GM12878 (cell line): ENCODE results near the gene TEX9. TPM values are rescaled to one million over a fixed set of nuclear protein-coding genes. Genes with fewer than 3 reads are reported as not detected.
"Not testable (repeated sequence)": the region's sequence is repeated elsewhere in the genome, so short reads cannot be mapped to it uniquely, and the experiment has no call there.

Source experiments
- ATAC-seq: fragments of 200-7000 bp; cut with Tn5 transposase; 3 replicates; pipeline ENCODE4 v1.9.1; 2020; ENCODE audit warnings: mild to moderate bottlenecking, moderate library complexity
- BruUV-seq: library from RNA; stranded (reverse); fragments of 400-500 nt; replicated peaks from 2 replicates; lab custom pipeline; 2021; lab: Mats Ljungman, UMichigan
- CTCF ChIA-PET: fragments of 300-600 bp; sonication (Branson Sonifier 250); formaldehyde crosslinking; extraction: SDS; loops from one replicate; lab custom pipeline; 2021; ENCODE audit warnings: inconsistent platforms; lab: Yijun Ruan, JAX
- POLR2A ChIA-PET: fragments of 350-600 bp; formaldehyde crosslinking; extraction: SDS; loops from one replicate; lab custom pipeline; 2021; ENCODE audit warnings: inconsistent platforms; lab: Charles Lee
- RAD21 ChIA-PET: fragments of 300-600 bp; sonication (Branson Sonifier 250); formaldehyde crosslinking; loops from one replicate; lab custom pipeline; 2023; ENCODE audit warnings: antibody characterized with exemption; ENCODE audit not compliant: unreplicated experiment; lab: Charles Lee
- SMC1A ChIA-PET: fragments of 300-600 bp; sonication (Branson Sonifier 250); formaldehyde crosslinking; loops from one replicate; lab custom pipeline; 2023; ENCODE audit not compliant: unreplicated experiment, uncharacterized antibody; lab: Charles Lee
- DNase-seq: peaks from one replicate; pipeline ENCODE4 v3.0.0-alpha.2; 2011; ENCODE audit warnings: low read depth, low spot score
- FAIRE-seq: peaks from 3 replicates; lab custom pipeline; 2011; peaks lifted over from hg19 to GRCh38; lab: Jason Lieb, UNC
- H2AFZ ChIP-seq: 2 replicates; pipeline ENCODE4 v1.6.0; 2011; ENCODE audit warnings: low read depth, low read length, control low read depth; ENCODE audit not compliant: control insufficient read depth
- H3K27ac ChIP-seq: 2 replicates; pipeline ENCODE4 v1.5.1; 2011; ENCODE audit warnings: control low read depth; ENCODE audit not compliant: control insufficient read depth, insufficient read depth
- H3K27me3 ChIP-seq, 2 experiments: replicated peaks in 1 of 2; 2 replicates each; pipeline versions ENCODE4 v1.6.0 to v1.6.1; 2011; ENCODE audit warnings: low read length in 1 of 2; ENCODE audit not compliant: control insufficient read depth in 2 of 2, insufficient read depth in 2 of 2
- H3K36me3 ChIP-seq, 2 experiments: 2 replicates each; pipeline ENCODE4 v1.5.1; 2011; ENCODE audit warnings: low read length in 1 of 2; ENCODE audit not compliant: control insufficient read depth in 2 of 2, insufficient read depth in 2 of 2
- H3K4me1 ChIP-seq: 2 replicates; pipeline ENCODE4 v1.6.1; 2011; ENCODE audit warnings: mild to moderate bottlenecking, low read length, moderate library complexity, mixed read lengths; ENCODE audit not compliant: control insufficient read depth, insufficient read depth
- H3K4me2 ChIP-seq: 2 replicates; pipeline ENCODE4 v1.6.0; 2011; ENCODE audit warnings: control low read depth; ENCODE audit not compliant: control insufficient read depth, insufficient read depth
- H3K4me3 ChIP-seq: fragments of 200-600 bp; sonication (generic); 2 replicates; pipeline ENCODE4 v1.5.1; 2016
- H3K79me2 ChIP-seq: 2 replicates; pipeline ENCODE4 v1.6.0; 2011; ENCODE audit warnings: low read length; ENCODE audit not compliant: control insufficient read depth, insufficient read depth
- H3K9ac ChIP-seq: 2 replicates; pipeline ENCODE4 v1.8.0; 2011; ENCODE audit warnings: low read length, control low read depth, mixed read lengths; ENCODE audit not compliant: control insufficient read depth, insufficient read depth
- H3K9me3 ChIP-seq: replicated peaks from 3 replicates; pipeline ENCODE4 v1.5.1; 2011; ENCODE audit warnings: mild to moderate bottlenecking, low read length; ENCODE audit not compliant: control insufficient read depth, insufficient read depth
- H4K20me1 ChIP-seq: 2 replicates; pipeline ENCODE4 v1.6.0; 2011; ENCODE audit not compliant: control insufficient read depth, insufficient read depth
- BACH1 ChIP-seq: fragments of 450-650 bp; IDR thresholded peaks from 2 replicates; pipeline ENCODE4 v1.6.1; 2017; ENCODE audit warnings: mild to moderate bottlenecking, borderline replicate concordance
- CREB1 ChIP-seq: IDR thresholded peaks from 2 replicates; pipeline ENCODE4 v1.6.1; 2012; ENCODE audit warnings: low read depth, mild to moderate bottlenecking, inconsistent platforms
- IRF5 ChIP-seq: fragments of 450-650 bp; IDR thresholded peaks from 2 replicates; pipeline ENCODE4 v1.6.1; 2017; ENCODE audit warnings: borderline replicate concordance
- SMAD5 ChIP-seq: IDR thresholded peaks from 2 replicates; pipeline ENCODE4 v1.6.1; 2016; ENCODE audit warnings: antibody characterized with exemption, low read depth
- ZNF274 ChIP-seq: IDR thresholded peaks from one replicate; pipeline ENCODE4 v1.8.0; 2011; ENCODE audit not compliant: insufficient read length, insufficient read depth
- WGBS: methylation state at CpG from one replicate; pipeline ENCODE4 v1.1.6; 2016; ENCODE audit warnings: low lambda C conversion rate; ENCODE audit not compliant: insufficient replicate concordance, insufficient coverage; ENCODE audit errors: missing lambda C conversion rate; 5-methylcytosine and 5-hydroxymethylcytosine counted together
- in situ Hi-C: fragments of 300-500 bp; cut with MboI; formaldehyde crosslinking; loops from 9 replicates; pipeline ENCODE4 v1.14.3; 2018; ENCODE audit warnings: mixed read lengths
- intact Hi-C: fragments of 100-400 bp; cut with micrococcal nuclease; formaldehyde crosslinking; loops from one replicate; pipeline ENCODE4 v1.14.2; 2022; ENCODE audit not compliant: unreplicated experiment
- polyA plus RNA-seq, 11 experiments: library from polyadenylated mRNA; depleted of rRNA in 4 of 11; unstranded in 6 of 11; stranded (reverse) in 5 of 11; fragments of >200 nt; fragmentation: Nextera tagmentation in 4 of 11; fragmentation: Illumina TruSeq in 1 of 11; extraction: Ambion mirVana in 4 of 11; extraction: Trizol in 1 of 11; gene quantifications; 1 replicate in 1 of 11; 2 replicates in 10 of 11; pipeline versions ENCODE4 v1.2.1 to v1.2.3, GENCODE V29; 2011 to 2016; ENCODE audit warnings: inconsistent platforms in 2 of 11, missing spikeins in 2 of 11, low read depth in 1 of 11
- total RNA-seq, 4 experiments: library from RNA; depleted of rRNA in 3 of 4; stranded (reverse); fragments of >200 nt in 3 of 4; fragmentation: Illumina TruSeq in 1 of 4; extraction: Trizol in 1 of 4; gene quantifications; 2 replicates each; pipeline versions ENCODE4 v1.2.1 to v1.2.3, GENCODE V29; 2013 to 2021
- TF ChIP-seq, protein P1 (sequence below): IDR thresholded peaks from 2 replicates; pipeline ENCODE4 v1.6.1; 2011; ENCODE audit warnings: borderline replicate concordance, low read depth, mild to moderate bottlenecking, moderate library complexity, mixed read lengths, low read length; ENCODE audit not compliant: insufficient read depth; ENCODE audit errors: extremely low read length

Gene TEX9
- total and polyA plus RNA-seq, 10 of the 15 experiments (the other 5 are each of a cell fraction or from before 2014, with no cell fraction given): 9.0 to 155 (median 70.0) TPM

GRCh38 chr15:56365075-56365711 is at the start of gene TEX9 (continued):
- peak; percentile 29 for TF ChIP-seq CREB1
- no peak for TF ChIP-seq ZNF274
- TF ChIP-seq, all 136 proteins: peak for 25

- H3K36me3 ChIP-seq, BruUV-seq, H3K27ac ChIP-seq, H3K9ac ChIP-seq, ATAC-seq, FAIRE-seq, H4K20me1 ChIP-seq, H3K9me3 ChIP-seq, H3K79me2 ChIP-seq, CTCF ChIA-PET, in situ Hi-C loops, H3K4me3 ChIP-seq, SMC1A ChIA-PET, H3K27me3 ChIP-seq, intact Hi-C loops, DNase-seq, H2AFZ ChIP-seq, H3K4me2 ChIP-seq, RAD21 ChIA-PET, POLR2A ChIA-PET, H3K4me1 ChIP-seq: not testable (repeated sequence)
- WGBS: 89% methylated on average over 16 of the region's 18 CpGs
Measured at GRCh38 chr15:56316561-56316960, 48.7 kb upstream of the TEX9 start.

- ATAC-seq: no peak
- no peak overlapping the region for H3K4me2 ChIP-seq
- H3K27me3 ChIP-seq: no peaks in the 10 kb centered on the region
- SMC1A ChIA-PET: no interaction called here
- no peak for TF ChIP-seq IRF5
- TF ChIP-seq SMAD5: no peak
- no peak for TF ChIP-seq BACH1
- TF ChIP-seq, protein P1, sequence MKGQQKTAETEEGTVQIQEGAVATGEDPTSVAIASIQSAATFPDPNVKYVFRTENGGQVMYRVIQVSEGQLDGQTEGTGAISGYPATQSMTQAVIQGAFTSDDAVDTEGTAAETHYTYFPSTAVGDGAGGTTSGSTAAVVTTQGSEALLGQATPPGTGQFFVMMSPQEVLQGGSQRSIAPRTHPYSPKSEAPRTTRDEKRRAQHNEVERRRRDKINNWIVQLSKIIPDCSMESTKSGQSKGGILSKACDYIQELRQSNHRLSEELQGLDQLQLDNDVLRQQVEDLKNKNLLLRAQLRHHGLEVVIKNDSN: no peak
- TF ChIP-seq, all 136 proteins: peak for 0
- no peaks in the 10 kb centered on the region for H3K79me2 ChIP-seq
- no peaks in the 10 kb centered on the region for H3K36me3 ChIP-seq
- in situ Hi-C loops: no loop called here
- H3K4me3 ChIP-seq: no peak overlapping the region
- no TSS peak for BruUV-seq
- intact Hi-C loops: no loop called here
- no peaks in the 10 kb centered on the region for H4K20me1 ChIP-seq
- FAIRE-seq (no peak), DNase-seq (no peak)
- ChIA-PET CTCF (no interaction called here), RAD21 (no interaction called here), POLR2A (no interaction called here)
- H3K9me3 ChIP-seq: no peaks in the 10 kb centered on the region
- H3K4me1 ChIP-seq: no peaks in the 10 kb centered on the region
- no peak overlapping the region for H3K27ac ChIP-seq
- no peak overlapping the region for H2AFZ ChIP-seq
- H3K9ac ChIP-seq: no peak overlapping the region
Measured at GRCh38 chr15:56320316-56320715, 44.9 kb upstream of the TEX9 start.
